Suppressor macrophage (primary cell): ENCODE measurements around the gene TRIM37.
A peak's percentile ranks its signal among the peaks of the same experiment; 100 is the strongest.
"Not testable (repeated sequence)": the region's sequence is repeated elsewhere in the genome, so short reads cannot be mapped to it uniquely, and the experiment has no call there.

ENCODE experiments used
- DNase-seq, 4 experiments: peaks; one replicate each; pipeline ENCODE4 v3.0.0-alpha.2; 2020 to 2022

Gene TRIM37

GRCh38 chr17:58993311-58993710, 113.4 kb downstream of the TRIM37 start:
- DNase-seq = no peak

GRCh38 chr17:58991718-58992331, 114.9 kb downstream of the TRIM37 start:
- DNase-seq = no peak

- DNase-seq = no peak
Measured at GRCh38 chr17:58989629-58990028, 117.1 kb downstream of the TRIM37 start.

GRCh38 chr17:58985971-58986370, 120.7 kb downstream of the TRIM37 start:
- DNase-seq = no peak

GRCh38 chr17:58985367-58985766, 121.3 kb downstream of the TRIM37 start:
- peak in 3 of 4 experiments; percentile 34 to 41 (median 39) for DNase-seq

- DNase-seq = no peak
Measured at GRCh38 chr17:58982626-58983025, 124.1 kb downstream of the TRIM37 start.

GRCh38 chr17:58980706-58981481, 125.8 kb downstream of the TRIM37 start:
- DNase-seq = no peak

- DNase-seq = no peak
Measured at GRCh38 chr17:58976541-58976940, 130.1 kb downstream of the TRIM37 start.

GRCh38 chr17:58974354-58974753, 132.3 kb downstream of the TRIM37 start:
- DNase-seq = no peak

GRCh38 chr17:58970609-58971450, 135.8 kb downstream of the TRIM37 start:
- peak; percentile 71 to 93 (median 82) for DNase-seq

- DNase-seq = no peak
Measured at GRCh38 chr17:58969612-58970011, 137.1 kb downstream of the TRIM37 start.

GRCh38 chr17:58969156-58969555, 137.5 kb downstream of the TRIM37 start:
- peak in 3 of 4 experiments; percentile 40 to 61 (median 52) for DNase-seq

GRCh38 chr17:58968426-58969061, 138.1 kb downstream of the TRIM37 start:
- no peak for DNase-seq

- no peak for DNase-seq
Measured at GRCh38 chr17:58966208-58966607, 140.5 kb downstream of the TRIM37 start.

GRCh38 chr17:58965221-58965620, 141.5 kb downstream of the TRIM37 start:
- no peak for DNase-seq

- DNase-seq = peak in 3 of 4 experiments; percentile 43 to 62 (median 46)
Measured at GRCh38 chr17:58960068-58960467, 146.6 kb downstream of the TRIM37 start.

- DNase-seq = not testable (repeated sequence)
Measured at GRCh38 chr17:58957725-58958073, 149.0 kb downstream of the TRIM37 start.

- peak in 3 of 4 experiments; percentile 33 to 56 (median 49) for DNase-seq
Measured at GRCh38 chr17:58956997-58957724, 149.5 kb downstream of the TRIM37 start.

- DNase-seq = peak in 3 of 4 experiments; percentile 30 to 57 (median 43)
Measured at GRCh38 chr17:58954358-58954757, 152.3 kb downstream of the TRIM37 start.

- DNase-seq = peak; percentile 77 to 88 (median 87)
Measured at GRCh38 chr17:58947824-58948223, 158.9 kb downstream of the TRIM37 start.

GRCh38 chr17:58947411-58947810, 159.3 kb downstream of the TRIM37 start:
- DNase-seq = no peak

- peak in 3 of 4 experiments; percentile 4 to 58 (median 57) for DNase-seq
Measured at GRCh38 chr17:58944166-58944565, 162.5 kb downstream of the TRIM37 start.
